WTC11 (cell line): ENCODE measurements around the gene PLXDC2. TPM values are rescaled to one million over a fixed set of nuclear protein-coding genes. Genes with fewer than 3 reads are reported as not detected.

Experiments
- ATAC-seq: fragments of 200-7000 bp; cut with Tn5 transposase; 2 replicates; pipeline ENCODE4 v1.10.0; 2021; ENCODE audit warnings: mild to moderate bottlenecking, moderate library complexity
- CTCF ChIA-PET: fragments of 300-600 bp; sonication (Branson Sonifier 250); formaldehyde crosslinking; loops from one replicate; lab custom pipeline; 2021; ENCODE audit warnings: antibody characterized with exemption; lab: Charles Lee
- POLR2A ChIA-PET: fragments of 350-600 bp; sonication (Branson Sonifier 250); formaldehyde crosslinking; loops from one replicate; lab custom pipeline; 2021; ENCODE audit warnings: antibody characterized with exemption; lab: Charles Lee
- DNase-seq: peaks from one replicate; pipeline ENCODE4 v3.0.0; 2021; ENCODE audit warnings: low spot score
- H3K27ac Mint-ChIP-seq: 2 replicates; pipeline ENCODE4 v1.8.0; 2021; ENCODE audit warnings: mixed read lengths
- H3K27me3 Mint-ChIP-seq: 2 replicates; pipeline ENCODE4 v1.8.0; 2021; ENCODE audit warnings: low read depth, mild to moderate bottlenecking, moderate library complexity, mixed read lengths
- H3K36me3 Mint-ChIP-seq: 2 replicates; pipeline ENCODE4 v1.8.0; 2021; ENCODE audit warnings: mixed read lengths
- H3K4me1 Mint-ChIP-seq: 2 replicates; pipeline ENCODE4 v1.8.0; 2022; ENCODE audit warnings: mixed read lengths
- H3K4me3 Mint-ChIP-seq: 2 replicates; pipeline ENCODE4 v1.8.0; 2021; ENCODE audit warnings: mild to moderate bottlenecking, moderate library complexity, mixed read lengths
- H3K9me3 Mint-ChIP-seq: 2 replicates; pipeline ENCODE4 v1.8.0; 2021; ENCODE audit warnings: mixed read lengths
- ATF1 ChIP-seq: sonication (generic); formaldehyde crosslinking; IDR thresholded peaks from 2 replicates; pipeline ENCODE4 v1.8.1; 2023; ENCODE audit warnings: mild to moderate bottlenecking, moderate library complexity, missing genetic modification reagents
- CTCF ChIP-seq: fragments of 200-600 bp; IDR thresholded peaks from 2 replicates; pipeline ENCODE4 v1.8.0; 2022; ENCODE audit warnings: antibody characterized with exemption
- FOXJ3 ChIP-seq: sonication (generic); formaldehyde crosslinking; IDR thresholded peaks from 2 replicates; pipeline ENCODE4 v1.9.0; 2021; ENCODE audit warnings: missing genetic modification reagents, mild to moderate bottlenecking, borderline replicate concordance
- FOXP1 ChIP-seq: sonication (generic); formaldehyde crosslinking; IDR thresholded peaks from 2 replicates; pipeline ENCODE4 v1.8.0; 2022; ENCODE audit warnings: missing genetic modification reagents, mild to moderate bottlenecking, moderate library complexity, borderline replicate concordance
- GRHL2 ChIP-seq: fragments of 250-450 bp; sonication (Bioruptor Pico); IDR thresholded peaks from 2 replicates; pipeline ENCODE4 v1.8.0; 2022; ENCODE audit warnings: mild to moderate bottlenecking, moderate library complexity; ENCODE audit not compliant: insufficient replicate concordance, severe bottlenecking
- NFE2L1 ChIP-seq: sonication (generic); formaldehyde crosslinking; IDR thresholded peaks from 2 replicates; pipeline ENCODE4 v1.8.1; 2023; ENCODE audit warnings: missing genetic modification reagents
- NR3C1 ChIP-seq: sonication (generic); formaldehyde crosslinking; conservative IDR thresholded peaks from 2 replicates; pipeline ENCODE4 v1.8.1; 2023; ENCODE audit warnings: low read depth, mild to moderate bottlenecking, missing genetic modification reagents
- PRRX2 ChIP-seq: fragments of 250-450 bp; sonication (Bioruptor Pico); IDR thresholded peaks from 2 replicates; pipeline ENCODE4 v1.8.0; 2021; ENCODE audit warnings: mild to moderate bottlenecking
- RELA ChIP-seq: sonication (generic); formaldehyde crosslinking; IDR thresholded peaks from 2 replicates; pipeline ENCODE4 v1.8.1; 2022; ENCODE audit warnings: missing genetic modification reagents, mild to moderate bottlenecking, borderline replicate concordance
- SOX15 ChIP-seq: fragments of 250-450 bp; sonication (Bioruptor Pico); IDR thresholded peaks from 2 replicates; pipeline ENCODE4 v1.9.0; 2021; ENCODE audit warnings: mild to moderate bottlenecking
- SP1 ChIP-seq: sonication (generic); formaldehyde crosslinking; conservative IDR thresholded peaks from 2 replicates; pipeline ENCODE4 v1.8.1; 2022; ENCODE audit warnings: missing genetic modification reagents
- TEAD1 ChIP-seq: sonication (generic); formaldehyde crosslinking; IDR thresholded peaks from 2 replicates; pipeline ENCODE4 v1.8.0; 2022; ENCODE audit warnings: mild to moderate bottlenecking, missing genetic modification reagents
- TEAD4 ChIP-seq: sonication (generic); formaldehyde crosslinking; IDR thresholded peaks from 2 replicates; pipeline ENCODE4 v1.8.0; 2022; ENCODE audit warnings: mild to moderate bottlenecking, missing genetic modification reagents
- TP53 ChIP-seq: sonication (generic); formaldehyde crosslinking; IDR thresholded peaks from 2 replicates; pipeline ENCODE4 v1.8.1; 2023; ENCODE audit warnings: mild to moderate bottlenecking, missing genetic modification reagents
- ZNF138 ChIP-seq: sonication (generic); formaldehyde crosslinking; conservative IDR thresholded peaks from 2 replicates; pipeline ENCODE4 v1.8.1; 2022; ENCODE audit warnings: mild to moderate bottlenecking, moderate library complexity, missing genetic modification reagents
- ZNF396 ChIP-seq: fragments of 250-450 bp; sonication (Bioruptor Pico); IDR thresholded peaks from 2 replicates; pipeline ENCODE4 v1.8.0; 2021; ENCODE audit warnings: mild to moderate bottlenecking, moderate library complexity, borderline replicate concordance
- total RNA-seq: library from RNA; stranded (reverse); gene quantifications from 3 replicates; pipeline ENCODE4 v1.2.3, GENCODE V29; 2021
- TF ChIP-seq, protein P1 (sequence below): sonication (generic); formaldehyde crosslinking; IDR thresholded peaks from 2 replicates; pipeline ENCODE4 v1.8.1; 2022; ENCODE audit warnings: mild to moderate bottlenecking, missing genetic modification reagents, moderate library complexity, borderline replicate concordance
- TF ChIP-seq, protein P2 (sequence below): sonication (generic); formaldehyde crosslinking; conservative IDR thresholded peaks from 2 replicates; pipeline ENCODE4 v1.8.1; 2022; ENCODE audit warnings: mild to moderate bottlenecking, missing genetic modification reagents
- TF ChIP-seq, protein P3 (sequence below): sonication (generic); formaldehyde crosslinking; IDR thresholded peaks from 2 replicates; pipeline ENCODE4 v1.8.1; 2023; ENCODE audit warnings: mild to moderate bottlenecking, missing genetic modification reagents
- TF ChIP-seq, protein P4 (sequence below): fragments of 250-450 bp; sonication (Bioruptor Pico); IDR thresholded peaks from 2 replicates; pipeline ENCODE4 v1.9.0; 2021; ENCODE audit warnings: mild to moderate bottlenecking, borderline replicate concordance
- TF ChIP-seq, protein P5 (sequence below): sonication (generic); formaldehyde crosslinking; IDR thresholded peaks from 2 replicates; pipeline ENCODE4 v1.8.0; 2023; ENCODE audit warnings: mild to moderate bottlenecking, missing genetic modification reagents

PLXDC2 gene
- total RNA-seq, 1 experiment from 2014 or later = 31.7 TPM

- no peak for TF ChIP-seq CTCF
- no peak for TF ChIP-seq ATF1
- no peak for TF ChIP-seq PRRX2 (CRISPR knock-in tag)
- no peak for TF ChIP-seq ZNF396 (CRISPR knock-in tag)
- no peak for TF ChIP-seq SP1 (CRISPR knock-in tag)
Measured at GRCh38 chr10:19857876-19858275, 41.6 kb downstream of the PLXDC2 start (continued).

DNA sequence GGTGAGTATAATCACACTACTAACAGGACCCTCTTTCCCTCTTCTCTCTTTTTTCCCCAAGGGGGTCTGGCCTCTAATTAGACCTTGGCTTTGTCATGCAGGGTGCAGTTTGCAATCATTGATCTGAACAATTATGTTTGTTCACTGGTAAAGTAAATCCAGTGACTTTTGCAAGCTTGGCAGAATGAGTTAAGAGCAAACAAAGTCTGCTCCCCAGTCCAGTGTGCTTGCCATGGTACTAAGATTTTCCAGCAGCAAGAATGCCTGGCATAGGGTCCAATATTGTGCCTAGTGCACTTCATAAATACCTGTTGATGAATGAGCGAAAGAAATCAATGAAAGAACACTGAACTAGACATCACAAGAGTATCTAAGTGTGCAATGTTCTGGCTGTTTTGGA lies 43.9 kb downstream of the PLXDC2 start:
- no peak for DNase-seq
- Mint-ChIP-seq H3K4me1 (peaks cover 36% of the 10 kb centered on the region), H3K36me3 (peaks cover 4% of the 10 kb centered on the region; the same call in 1 of the 2 replicates), H3K27ac (no peak overlapping the region; the same call in 1 of the 2 replicates), H3K27me3 (no peaks in the 10 kb centered on the region)
- TF ChIP-seq, protein P1, sequence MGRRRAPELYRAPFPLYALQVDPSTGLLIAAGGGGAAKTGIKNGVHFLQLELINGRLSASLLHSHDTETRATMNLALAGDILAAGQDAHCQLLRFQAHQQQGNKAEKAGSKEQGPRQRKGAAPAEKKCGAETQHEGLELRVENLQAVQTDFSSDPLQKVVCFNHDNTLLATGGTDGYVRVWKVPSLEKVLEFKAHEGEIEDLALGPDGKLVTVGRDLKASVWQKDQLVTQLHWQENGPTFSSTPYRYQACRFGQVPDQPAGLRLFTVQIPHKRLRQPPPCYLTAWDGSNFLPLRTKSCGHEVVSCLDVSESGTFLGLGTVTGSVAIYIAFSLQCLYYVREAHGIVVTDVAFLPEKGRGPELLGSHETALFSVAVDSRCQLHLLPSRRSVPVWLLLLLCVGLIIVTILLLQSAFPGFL (CRISPR knock-in tag) = no peak
- no peak for TF ChIP-seq SOX15
- no peak for TF ChIP-seq FOXP1 (CRISPR knock-in tag)
- TF ChIP-seq ZNF138 (CRISPR knock-in tag) = no peak
- TF ChIP-seq NFE2L1 (CRISPR knock-in tag) = no peak
- TF ChIP-seq, protein P2, sequence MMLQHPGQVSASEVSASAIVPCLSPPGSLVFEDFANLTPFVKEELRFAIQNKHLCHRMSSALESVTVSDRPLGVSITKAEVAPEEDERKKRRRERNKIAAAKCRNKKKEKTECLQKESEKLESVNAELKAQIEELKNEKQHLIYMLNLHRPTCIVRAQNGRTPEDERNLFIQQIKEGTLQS (CRISPR knock-in tag) = no peak
- TF ChIP-seq, all 79 proteins: peak for 0
- POLR2A ChIA-PET = no interaction called here
- Mint-ChIP-seq H3K9me3 (no peaks in the 10 kb centered on the region), H3K4me3 (no peak overlapping the region)
- CTCF ChIA-PET = no interaction called here
- ATAC-seq = no peak

DNA sequence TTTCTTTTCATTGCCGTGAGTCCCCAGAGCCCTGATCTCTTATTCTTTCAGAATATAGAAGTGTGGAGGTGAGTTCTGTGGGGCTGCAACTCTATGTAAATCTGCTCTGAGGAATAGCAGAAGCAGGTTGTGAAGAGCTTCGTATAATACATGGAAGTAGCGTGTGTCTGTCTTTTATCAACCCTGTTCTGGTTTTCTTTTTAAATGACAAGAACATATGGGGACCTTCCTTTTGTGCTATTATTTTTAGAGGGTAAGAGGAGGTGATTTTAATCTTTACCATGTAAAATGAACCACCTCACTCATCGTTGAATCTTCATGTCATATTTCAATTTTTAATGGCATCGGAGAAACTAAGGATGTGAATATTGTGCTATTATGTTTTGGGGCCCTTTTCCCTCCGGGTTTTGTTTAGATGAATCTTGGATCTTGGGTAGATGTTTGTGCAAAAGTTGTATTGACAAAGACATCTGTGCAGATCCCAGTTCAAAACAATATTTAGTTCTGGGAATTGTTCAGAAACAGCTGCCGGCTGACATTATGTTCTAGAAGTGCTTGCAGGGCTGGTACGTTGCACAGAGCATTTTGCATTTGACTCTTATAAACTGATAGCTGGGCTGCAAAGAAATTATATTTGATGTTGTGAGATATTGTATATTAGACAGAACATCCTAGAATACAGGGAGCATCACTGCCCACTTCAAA lies 46.7 kb downstream of the PLXDC2 start:
- TF ChIP-seq TEAD1 (no peak), TEAD4 (CRISPR knock-in tag) (no peak), GRHL2 (no peak), RELA (CRISPR knock-in tag) (no peak), SOX15 (no peak), FOXJ3 (CRISPR knock-in tag) (no peak), NFE2L1 (CRISPR knock-in tag) (no peak), NR3C1 (no peak), ZNF138 (CRISPR knock-in tag) (no peak), TP53 (no peak)
- TF ChIP-seq, protein P3, sequence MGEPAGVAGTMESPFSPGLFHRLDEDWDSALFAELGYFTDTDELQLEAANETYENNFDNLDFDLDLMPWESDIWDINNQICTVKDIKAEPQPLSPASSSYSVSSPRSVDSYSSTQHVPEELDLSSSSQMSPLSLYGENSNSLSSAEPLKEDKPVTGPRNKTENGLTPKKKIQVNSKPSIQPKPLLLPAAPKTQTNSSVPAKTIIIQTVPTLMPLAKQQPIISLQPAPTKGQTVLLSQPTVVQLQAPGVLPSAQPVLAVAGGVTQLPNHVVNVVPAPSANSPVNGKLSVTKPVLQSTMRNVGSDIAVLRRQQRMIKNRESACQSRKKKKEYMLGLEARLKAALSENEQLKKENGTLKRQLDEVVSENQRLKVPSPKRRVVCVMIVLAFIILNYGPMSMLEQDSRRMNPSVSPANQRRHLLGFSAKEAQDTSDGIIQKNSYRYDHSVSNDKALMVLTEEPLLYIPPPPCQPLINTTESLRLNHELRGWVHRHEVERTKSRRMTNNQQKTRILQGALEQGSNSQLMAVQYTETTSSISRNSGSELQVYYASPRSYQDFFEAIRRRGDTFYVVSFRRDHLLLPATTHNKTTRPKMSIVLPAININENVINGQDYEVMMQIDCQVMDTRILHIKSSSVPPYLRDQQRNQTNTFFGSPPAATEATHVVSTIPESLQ = no peak
- TF ChIP-seq, protein P4, sequence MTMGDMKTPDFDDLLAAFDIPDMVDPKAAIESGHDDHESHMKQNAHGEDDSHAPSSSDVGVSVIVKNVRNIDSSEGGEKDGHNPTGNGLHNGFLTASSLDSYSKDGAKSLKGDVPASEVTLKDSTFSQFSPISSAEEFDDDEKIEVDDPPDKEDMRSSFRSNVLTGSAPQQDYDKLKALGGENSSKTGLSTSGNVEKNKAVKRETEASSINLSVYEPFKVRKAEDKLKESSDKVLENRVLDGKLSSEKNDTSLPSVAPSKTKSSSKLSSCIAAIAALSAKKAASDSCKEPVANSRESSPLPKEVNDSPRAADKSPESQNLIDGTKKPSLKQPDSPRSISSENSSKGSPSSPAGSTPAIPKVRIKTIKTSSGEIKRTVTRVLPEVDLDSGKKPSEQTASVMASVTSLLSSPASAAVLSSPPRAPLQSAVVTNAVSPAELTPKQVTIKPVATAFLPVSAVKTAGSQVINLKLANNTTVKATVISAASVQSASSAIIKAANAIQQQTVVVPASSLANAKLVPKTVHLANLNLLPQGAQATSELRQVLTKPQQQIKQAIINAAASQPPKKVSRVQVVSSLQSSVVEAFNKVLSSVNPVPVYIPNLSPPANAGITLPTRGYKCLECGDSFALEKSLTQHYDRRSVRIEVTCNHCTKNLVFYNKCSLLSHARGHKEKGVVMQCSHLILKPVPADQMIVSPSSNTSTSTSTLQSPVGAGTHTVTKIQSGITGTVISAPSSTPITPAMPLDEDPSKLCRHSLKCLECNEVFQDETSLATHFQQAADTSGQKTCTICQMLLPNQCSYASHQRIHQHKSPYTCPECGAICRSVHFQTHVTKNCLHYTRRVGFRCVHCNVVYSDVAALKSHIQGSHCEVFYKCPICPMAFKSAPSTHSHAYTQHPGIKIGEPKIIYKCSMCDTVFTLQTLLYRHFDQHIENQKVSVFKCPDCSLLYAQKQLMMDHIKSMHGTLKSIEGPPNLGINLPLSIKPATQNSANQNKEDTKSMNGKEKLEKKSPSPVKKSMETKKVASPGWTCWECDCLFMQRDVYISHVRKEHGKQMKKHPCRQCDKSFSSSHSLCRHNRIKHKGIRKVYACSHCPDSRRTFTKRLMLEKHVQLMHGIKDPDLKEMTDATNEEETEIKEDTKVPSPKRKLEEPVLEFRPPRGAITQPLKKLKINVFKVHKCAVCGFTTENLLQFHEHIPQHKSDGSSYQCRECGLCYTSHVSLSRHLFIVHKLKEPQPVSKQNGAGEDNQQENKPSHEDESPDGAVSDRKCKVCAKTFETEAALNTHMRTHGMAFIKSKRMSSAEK (CRISPR knock-in tag) = no peak
- TF ChIP-seq, protein P5, sequence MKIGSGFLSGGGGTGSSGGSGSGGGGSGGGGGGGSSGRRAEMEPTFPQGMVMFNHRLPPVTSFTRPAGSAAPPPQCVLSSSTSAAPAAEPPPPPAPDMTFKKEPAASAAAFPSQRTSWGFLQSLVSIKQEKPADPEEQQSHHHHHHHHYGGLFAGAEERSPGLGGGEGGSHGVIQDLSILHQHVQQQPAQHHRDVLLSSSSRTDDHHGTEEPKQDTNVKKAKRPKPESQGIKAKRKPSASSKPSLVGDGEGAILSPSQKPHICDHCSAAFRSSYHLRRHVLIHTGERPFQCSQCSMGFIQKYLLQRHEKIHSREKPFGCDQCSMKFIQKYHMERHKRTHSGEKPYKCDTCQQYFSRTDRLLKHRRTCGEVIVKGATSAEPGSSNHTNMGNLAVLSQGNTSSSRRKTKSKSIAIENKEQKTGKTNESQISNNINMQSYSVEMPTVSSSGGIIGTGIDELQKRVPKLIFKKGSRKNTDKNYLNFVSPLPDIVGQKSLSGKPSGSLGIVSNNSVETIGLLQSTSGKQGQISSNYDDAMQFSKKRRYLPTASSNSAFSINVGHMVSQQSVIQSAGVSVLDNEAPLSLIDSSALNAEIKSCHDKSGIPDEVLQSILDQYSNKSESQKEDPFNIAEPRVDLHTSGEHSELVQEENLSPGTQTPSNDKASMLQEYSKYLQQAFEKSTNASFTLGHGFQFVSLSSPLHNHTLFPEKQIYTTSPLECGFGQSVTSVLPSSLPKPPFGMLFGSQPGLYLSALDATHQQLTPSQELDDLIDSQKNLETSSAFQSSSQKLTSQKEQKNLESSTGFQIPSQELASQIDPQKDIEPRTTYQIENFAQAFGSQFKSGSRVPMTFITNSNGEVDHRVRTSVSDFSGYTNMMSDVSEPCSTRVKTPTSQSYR (CRISPR knock-in tag) = no peak
- TF ChIP-seq, all 79 proteins: peak for 0
- DNase-seq (no peak), ATAC-seq (no peak)
- Mint-ChIP-seq H3K4me1 (peaks cover 38% of the 10 kb centered on the region), H3K27ac (no peak overlapping the region), H3K9me3 (peaks cover 14% of the 10 kb centered on the region), H3K36me3 (peaks cover 20% of the 10 kb centered on the region), H3K27me3 (no peaks in the 10 kb centered on the region), H3K4me3 (no peak overlapping the region)
- CTCF ChIA-PET = no interaction called here
- POLR2A ChIA-PET = no interaction called here
